Measurements from ENCODE around the gene PRDX2.

- TF ChIP-seq CTCF (IDR thresholded peaks at IDR 0.05; ENCODE audit: insufficient read depth, low read depth, low read length) = no peak
- no peak for TF ChIP-seq EZH2 (IDR thresholded peaks at IDR 0.05; ENCODE audit: insufficient read depth, low read length)
Observed at GRCh38 chr19:12782424-12783290, 18.9 kb downstream of the PRDX2 start.

Data from astrocyte (in vitro differentiated cells and primary cell).